Bronchial epithelial cell (primary cell): Measurements from ENCODE around the gene ACTN1. TPM values are rescaled to one million over a fixed set of nuclear protein-coding genes. Genes with fewer than 3 reads are reported as not detected.
"Not testable (repeated sequence)": the region's sequence is repeated elsewhere in the genome, so short reads cannot be mapped to it uniquely, and the experiment has no call there.

ENCODE experiments used
- DNase-seq: peaks from one replicate; pipeline ENCODE4 v3.0.0-alpha.2; 2010; ENCODE audit warnings: low read depth
- FAIRE-seq: peaks from 2 replicates; lab custom pipeline; 2011; peaks lifted over from hg19 to GRCh38; lab: Jason Lieb, UNC
- H3K27me3 ChIP-seq: 2 replicates; pipeline ENCODE4 v1.5.1; 2011; ENCODE audit warnings: low read length; ENCODE audit not compliant: control insufficient read depth, insufficient read depth
- H3K36me3 ChIP-seq: 2 replicates; pipeline ENCODE4 v1.5.1; 2011; ENCODE audit warnings: low read length; ENCODE audit not compliant: control insufficient read depth, insufficient read depth
- H3K4me3 ChIP-seq: 2 replicates; pipeline ENCODE4 v1.5.1; 2011; ENCODE audit warnings: mild to moderate bottlenecking, low read depth, low read length, control low read depth
- total RNA-seq: library from RNA; depleted of rRNA; stranded (reverse); fragments of >200 nt; gene quantifications from 2 replicates; pipeline ENCODE4 v1.2.1, GENCODE V29; 2014
- TF ChIP-seq, protein P1 (sequence below): IDR thresholded peaks from 2 replicates; pipeline ENCODE4 v1.5.1; 2011; ENCODE audit warnings: mild to moderate bottlenecking, moderate library complexity, low read length, control low read depth, inconsistent platforms; ENCODE audit not compliant: insufficient read depth, severe bottlenecking

ACTN1 gene
- total RNA-seq, 1 donor from 2014 or later: 165 TPM

GRCh38 chr14:68975667-68976066 lies 3.4 kb downstream of the ACTN1 start:
- TF ChIP-seq, protein P1, sequence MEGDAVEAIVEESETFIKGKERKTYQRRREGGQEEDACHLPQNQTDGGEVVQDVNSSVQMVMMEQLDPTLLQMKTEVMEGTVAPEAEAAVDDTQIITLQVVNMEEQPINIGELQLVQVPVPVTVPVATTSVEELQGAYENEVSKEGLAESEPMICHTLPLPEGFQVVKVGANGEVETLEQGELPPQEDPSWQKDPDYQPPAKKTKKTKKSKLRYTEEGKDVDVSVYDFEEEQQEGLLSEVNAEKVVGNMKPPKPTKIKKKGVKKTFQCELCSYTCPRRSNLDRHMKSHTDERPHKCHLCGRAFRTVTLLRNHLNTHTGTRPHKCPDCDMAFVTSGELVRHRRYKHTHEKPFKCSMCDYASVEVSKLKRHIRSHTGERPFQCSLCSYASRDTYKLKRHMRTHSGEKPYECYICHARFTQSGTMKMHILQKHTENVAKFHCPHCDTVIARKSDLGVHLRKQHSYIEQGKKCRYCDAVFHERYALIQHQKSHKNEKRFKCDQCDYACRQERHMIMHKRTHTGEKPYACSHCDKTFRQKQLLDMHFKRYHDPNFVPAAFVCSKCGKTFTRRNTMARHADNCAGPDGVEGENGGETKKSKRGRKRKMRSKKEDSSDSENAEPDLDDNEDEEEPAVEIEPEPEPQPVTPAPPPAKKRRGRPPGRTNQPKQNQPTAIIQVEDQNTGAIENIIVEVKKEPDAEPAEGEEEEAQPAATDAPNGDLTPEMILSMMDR: no peak
- Histone ChIP-seq H3K27me3 (no peaks in the 10 kb centered on the region), H3K36me3 (peaks cover 18% of the 10 kb centered on the region), H3K4me3 (no peak overlapping the region)
- peak; percentile 91 for DNase-seq
- FAIRE-seq: peak; percentile 94

DNA sequence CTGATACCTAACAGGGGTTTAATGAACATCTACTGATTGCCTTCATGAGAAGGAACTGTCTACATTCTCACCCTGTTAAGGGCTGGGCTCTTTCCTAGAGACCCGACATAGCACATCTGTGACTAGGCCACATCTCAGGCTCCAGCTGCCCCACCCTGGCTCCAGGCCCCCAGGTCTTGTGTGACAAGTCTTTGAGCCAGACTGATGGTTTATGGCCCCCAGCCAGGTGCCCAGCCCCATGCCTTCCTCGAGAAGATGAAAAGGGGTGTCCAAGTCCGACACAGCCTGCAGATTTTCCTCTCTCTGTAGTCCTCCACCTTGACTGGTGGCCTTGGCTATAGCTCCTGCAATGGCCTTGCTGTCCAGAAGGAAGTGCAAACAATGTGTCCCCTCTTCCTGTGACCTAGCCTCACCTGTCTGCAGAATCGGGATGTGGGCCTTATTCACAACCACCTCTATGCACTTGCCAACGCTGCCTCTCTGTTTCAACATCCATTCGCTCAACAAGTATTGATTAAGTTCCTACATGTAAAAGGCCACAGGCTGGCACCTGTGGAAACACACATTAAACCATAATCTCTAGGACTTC lies 4.2 kb downstream of the ACTN1 start:
- H3K36me3 ChIP-seq: peaks cover 18% of the 10 kb centered on the region
- TF ChIP-seq, protein P1: no peak
- FAIRE-seq (no peak), DNase-seq (no peak)
- H3K27me3 ChIP-seq: no peaks in the 10 kb centered on the region
- H3K4me3 ChIP-seq: no peak overlapping the region

- DNase-seq: no peak
- no peak overlapping the region for H3K4me3 ChIP-seq
- H3K36me3 ChIP-seq: peaks cover 19% of the 10 kb centered on the region
- no peak for FAIRE-seq
- no peaks in the 10 kb centered on the region for H3K27me3 ChIP-seq
- TF ChIP-seq, protein P1: no peak
Measured at GRCh38 chr14:68973639-68974038, 5.5 kb downstream of the ACTN1 start.

GRCh38 chr14:68973219-68973565 lies 5.9 kb downstream of the ACTN1 start:
- H3K4me3 ChIP-seq, H3K27me3 ChIP-seq, DNase-seq, FAIRE-seq: not testable (repeated sequence)
- peaks cover 20% of the 10 kb centered on the region for H3K36me3 ChIP-seq

GRCh38 chr14:68972507-68973218 lies 6.4 kb downstream of the ACTN1 start:
- no peak for FAIRE-seq
- H3K36me3 ChIP-seq: peaks cover 21% of the 10 kb centered on the region
- no peaks in the 10 kb centered on the region for H3K27me3 ChIP-seq
- TF ChIP-seq, protein P1: no peak
- DNase-seq: no peak
- H3K4me3 ChIP-seq: no peak overlapping the region

GRCh38 chr14:68971411-68972035 lies 7.6 kb downstream of the ACTN1 start:
- H3K27me3 ChIP-seq: no peaks in the 10 kb centered on the region
- TF ChIP-seq, protein P1: no peak
- FAIRE-seq (peak; percentile 50), DNase-seq (no peak)
- peaks cover 24% of the 10 kb centered on the region for H3K36me3 ChIP-seq
- no peak overlapping the region for H3K4me3 ChIP-seq
